Lower lobe of right lung (tissue), 2 donors: Measurements from ENCODE around the gene ADAD2. TPM values are rescaled to one million over a fixed set of nuclear protein-coding genes. Genes with fewer than 3 reads are reported as not detected.
A peak's percentile ranks its signal among the peaks of the same experiment; 100 is the strongest.
"Not testable (repeated sequence)": the region's sequence is repeated elsewhere in the genome, so short reads cannot be mapped to it uniquely, and the experiment has no call there.

ENCODE experiments used
- ATAC-seq, 2 donors: fragments of 200-7000 bp; cut with Tn5 transposase; one replicate each; pipeline ENCODE4 v1.9.1; 2020 to 2022; ENCODE audit warnings: mild to moderate bottlenecking in 2 of 2, moderate library complexity in 2 of 2
- DNase-seq: peaks from one replicate; pipeline ENCODE4 v3.0.0-alpha.2; 2020
- H3K27ac ChIP-seq: fragments of 200-600 bp; one replicate; pipeline ENCODE4 v1.8.0; 2022
- H3K27me3 ChIP-seq: fragments of 200-600 bp; one replicate; pipeline ENCODE4 v1.8.0; 2022; ENCODE audit warnings: low read depth
- H3K36me3 ChIP-seq: fragments of 200-600 bp; one replicate; pipeline ENCODE4 v1.8.0; 2022; ENCODE audit warnings: mild to moderate bottlenecking
- H3K4me1 ChIP-seq: fragments of 200-600 bp; one replicate; pipeline ENCODE4 v1.8.0; 2022
- H3K4me3 ChIP-seq: fragments of 200-600 bp; one replicate; pipeline ENCODE4 v1.8.0; 2022; ENCODE audit warnings: mild to moderate bottlenecking
- H3K9me3 ChIP-seq: fragments of 200-600 bp; one replicate; pipeline ENCODE4 v1.8.0; 2022
- CTCF ChIP-seq: fragments of 200-600 bp; IDR thresholded peaks from one replicate; pipeline ENCODE4 v1.8.0; 2022; ENCODE audit warnings: antibody characterized with exemption, mild to moderate bottlenecking
- intact Hi-C: fragments of 100-400 bp; cut with DNase I; formaldehyde crosslinking; loops from one replicate; pipeline ENCODE4 v1.11.0; 2022
- total RNA-seq: library from RNA; stranded (reverse); fragmentation: NEBNext Ultra II Directional; extraction: Animal tissue kit (Norgen Biotek cat#: 25700); gene quantifications from one replicate; pipeline ENCODE4 v1.2.1, GENCODE V29; 2021
- donor health status: DM: no; HTN: yes; CAD: no; lungs with severe emphysema.

Gene ADAD2
- total RNA-seq, 1 donor from 2014 or later, result not detected

- Histone ChIP-seq H3K4me1 (no peaks in the 10 kb centered on the region), H3K27me3 (peaks cover 15% of the 10 kb centered on the region), H3K9me3 (no peaks in the 10 kb centered on the region), H3K27ac (no peak overlapping the region), H3K36me3 (no peaks in the 10 kb centered on the region), H3K4me3 (no peak overlapping the region)
- intact Hi-C loops, result no loop called here
- no peak for TF ChIP-seq CTCF
- DNase-seq, result no peak
- no peak for ATAC-seq
Observed at GRCh38 chr16:84198401-84198800, 7.4 kb downstream of the ADAD2 start.

- ATAC-seq, result no peak
- DNase-seq, result no peak
- TF ChIP-seq CTCF, result no peak
- intact Hi-C loops, result no loop called here
- no peak overlapping the region for H3K4me3 ChIP-seq
- H3K9me3 ChIP-seq, result no peaks in the 10 kb centered on the region
- no peaks in the 10 kb centered on the region for H3K4me1 ChIP-seq
- H3K27me3 ChIP-seq, result peaks cover 15% of the 10 kb centered on the region
- H3K36me3 ChIP-seq, result no peaks in the 10 kb centered on the region
- H3K27ac ChIP-seq, result no peak overlapping the region
Observed at GRCh38 chr16:84199097-84199496, 8.1 kb downstream of the ADAD2 start.

GRCh38 chr16:84199861-84200260 is 8.9 kb downstream of the ADAD2 start:
- Histone ChIP-seq H3K27ac (peak overlapping the region; percentile 5), H3K4me3 (no peak overlapping the region), H3K4me1 (no peaks in the 10 kb centered on the region), H3K36me3 (no peaks in the 10 kb centered on the region), H3K9me3 (no peaks in the 10 kb centered on the region), H3K27me3 (peaks cover 11% of the 10 kb centered on the region)
- intact Hi-C loops, result no loop called here
- ATAC-seq (peak; percentile 76 to 80), DNase-seq (peak; percentile 70)
- TF ChIP-seq CTCF, result no peak

- H3K4me3 ChIP-seq, H3K36me3 ChIP-seq, H3K4me1 ChIP-seq, intact Hi-C loops, H3K27ac ChIP-seq, ATAC-seq, H3K27me3 ChIP-seq, H3K9me3 ChIP-seq, DNase-seq: not testable (repeated sequence)
Observed at GRCh38 chr16:84204551-84204950, 13.6 kb downstream of the ADAD2 start.

- H3K36me3 ChIP-seq, H3K4me3 ChIP-seq, H3K27me3 ChIP-seq, DNase-seq, H3K9me3 ChIP-seq, intact Hi-C loops, ATAC-seq, H3K27ac ChIP-seq, H3K4me1 ChIP-seq: not testable (repeated sequence)
Observed at GRCh38 chr16:84205123-84205522, 14.2 kb downstream of the ADAD2 start.

GRCh38 chr16:84205976-84206691 is 15.2 kb downstream of the ADAD2 start:
- H3K27me3 ChIP-seq, result no peaks in the 10 kb centered on the region
- intact Hi-C loops, result no loop called here
- no peak overlapping the region for H3K4me3 ChIP-seq
- ATAC-seq, result no peak
- no peak for DNase-seq
- no peak overlapping the region for H3K27ac ChIP-seq
- no peak for TF ChIP-seq CTCF
- no peaks in the 10 kb centered on the region for H3K9me3 ChIP-seq
- H3K4me1 ChIP-seq, result no peaks in the 10 kb centered on the region
- H3K36me3 ChIP-seq, result no peaks in the 10 kb centered on the region
